HG03558 (cell line): ENCODE results near the gene IL37.

Experiments
- ATAC-seq: cut with Tn5 transposase; IDR thresholded peaks from one replicate; pipeline ENCODE4 v1.9.1; 2021; ENCODE audit warnings: moderate number of reproducible peaks; ENCODE audit not compliant: unreplicated experiment; ENCODE audit errors: extremely low read depth

The IL37 gene, protein sequence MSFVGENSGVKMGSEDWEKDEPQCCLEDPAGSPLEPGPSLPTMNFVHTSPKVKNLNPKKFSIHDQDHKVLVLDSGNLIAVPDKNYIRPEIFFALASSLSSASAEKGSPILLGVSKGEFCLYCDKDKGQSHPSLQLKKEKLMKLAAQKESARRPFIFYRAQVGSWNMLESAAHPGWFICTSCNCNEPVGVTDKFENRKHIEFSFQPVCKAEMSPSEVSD

DNA sequence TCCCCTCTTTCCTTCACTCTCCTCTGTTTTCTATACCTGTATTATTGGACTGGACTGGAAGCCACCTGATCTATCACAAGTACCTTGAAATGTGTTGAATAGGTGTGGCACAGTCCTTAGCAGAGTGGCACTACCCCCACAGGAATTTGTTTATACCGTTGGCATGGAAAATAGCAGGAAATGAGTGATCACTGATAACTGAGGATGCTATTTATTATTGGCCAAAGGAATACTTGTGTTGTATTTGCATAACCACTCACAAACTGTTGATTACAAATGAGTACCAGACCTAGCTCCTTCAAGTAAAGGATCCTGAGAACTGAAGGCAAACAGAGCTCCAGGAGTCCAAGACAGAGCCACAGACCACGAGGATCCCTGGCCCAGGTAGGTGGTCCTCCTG is at the start of gene IL37:
Gene IL37 (plus strand): TSS at position 301 of the 400 bp plus-strand sequence. CDS start 1,848 bp downstream, outside the sequence.
- ATAC-seq, result no peak

DNA sequence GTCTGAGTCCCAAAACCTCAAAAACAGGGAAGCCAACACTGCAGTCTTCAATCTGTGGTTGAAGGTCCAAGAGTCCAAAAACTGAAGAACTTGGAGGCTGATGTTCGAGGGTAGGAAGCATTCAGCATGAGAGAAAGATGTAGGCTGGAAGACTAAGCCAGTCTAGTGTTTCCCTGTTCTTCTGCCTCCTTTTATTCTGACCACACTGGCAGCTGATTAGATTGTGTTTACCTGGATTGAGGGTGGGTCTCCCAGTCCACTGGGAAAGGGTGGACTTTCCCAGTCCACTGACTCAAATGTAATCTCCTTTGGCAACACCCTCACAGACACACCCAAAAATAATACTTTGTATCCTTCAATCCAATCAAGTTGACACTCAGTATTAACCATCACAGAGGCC is 46.9 kb upstream of the IL37 start:
- ATAC-seq, result no peak

DNA sequence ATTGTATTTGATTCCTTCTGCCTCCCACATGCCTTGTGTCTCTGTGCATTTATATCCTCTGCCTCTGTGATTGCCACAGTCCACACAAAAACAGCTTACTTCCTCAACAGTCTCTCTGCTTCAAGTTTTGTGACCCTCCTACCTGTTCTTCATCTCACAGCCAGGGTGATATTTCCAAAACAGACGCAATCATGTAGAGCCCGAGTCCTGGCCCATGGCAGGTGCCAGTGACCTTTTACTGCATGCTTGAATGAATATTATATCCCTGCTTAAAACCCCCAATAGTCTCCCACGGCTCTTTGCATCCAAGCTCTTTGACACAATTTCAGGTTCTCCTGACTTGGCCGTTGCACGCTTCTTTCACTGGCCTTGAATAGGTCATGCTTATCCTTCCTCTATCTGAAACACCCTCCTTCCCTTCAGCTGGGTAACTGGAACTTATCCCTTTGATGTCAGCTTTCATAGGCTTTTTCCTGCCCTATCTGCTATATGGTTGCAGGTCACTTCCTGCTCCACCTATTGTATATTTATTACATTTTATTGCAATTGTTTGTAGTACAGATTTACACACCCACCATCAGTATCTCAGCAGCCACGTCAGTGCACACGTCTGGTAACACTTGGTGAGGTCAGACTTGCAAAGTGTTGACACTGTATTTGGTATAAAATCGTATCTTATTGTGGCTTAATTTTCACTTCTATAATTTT is 44.7 kb upstream of the IL37 start:
- no peak for ATAC-seq

DNA sequence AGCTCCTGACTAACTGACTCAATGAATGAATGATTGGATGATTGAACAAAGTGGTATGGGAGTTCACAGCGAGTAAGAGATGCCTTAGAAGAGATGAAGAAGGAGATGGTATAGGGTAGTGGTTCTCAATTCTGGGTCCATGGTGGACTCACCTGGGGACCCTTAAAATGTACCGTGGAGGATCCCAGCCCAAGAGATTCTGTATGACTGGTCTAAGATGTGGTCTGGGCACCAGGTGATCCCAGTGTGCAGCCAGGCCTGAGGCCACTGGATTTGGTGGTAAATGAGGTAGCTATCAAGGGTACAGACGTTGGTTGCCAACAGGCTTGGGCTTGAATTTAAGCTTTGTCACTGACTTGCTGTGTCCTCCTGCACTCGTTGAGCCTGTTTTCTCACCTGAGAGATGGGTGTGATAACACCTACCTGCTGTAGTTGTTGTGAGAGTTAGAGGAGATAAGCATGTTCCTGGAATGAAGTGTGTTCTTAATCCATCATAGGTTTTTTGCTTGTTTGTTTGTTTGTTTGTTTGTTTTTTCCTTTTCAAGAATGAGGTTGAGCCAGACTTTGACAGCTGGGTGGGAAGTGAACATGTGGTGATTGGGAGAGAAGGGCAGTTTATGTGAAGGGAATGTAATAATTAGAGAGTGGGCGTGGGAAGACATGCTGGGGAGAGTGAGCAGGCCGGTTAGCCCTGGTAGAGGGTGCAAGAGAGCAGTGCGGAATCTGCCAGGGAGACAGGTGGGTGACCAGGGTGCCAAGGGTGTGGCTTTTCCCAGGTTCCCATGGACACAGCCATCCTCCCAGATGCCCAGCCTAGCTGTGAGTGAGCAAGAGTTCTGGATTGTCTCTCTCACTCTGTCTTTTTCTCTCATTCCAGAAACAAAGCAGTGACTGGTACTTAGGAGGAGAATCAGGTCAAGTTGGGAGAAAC is 43.0 kb upstream of the IL37 start:
- no peak for ATAC-seq

DNA sequence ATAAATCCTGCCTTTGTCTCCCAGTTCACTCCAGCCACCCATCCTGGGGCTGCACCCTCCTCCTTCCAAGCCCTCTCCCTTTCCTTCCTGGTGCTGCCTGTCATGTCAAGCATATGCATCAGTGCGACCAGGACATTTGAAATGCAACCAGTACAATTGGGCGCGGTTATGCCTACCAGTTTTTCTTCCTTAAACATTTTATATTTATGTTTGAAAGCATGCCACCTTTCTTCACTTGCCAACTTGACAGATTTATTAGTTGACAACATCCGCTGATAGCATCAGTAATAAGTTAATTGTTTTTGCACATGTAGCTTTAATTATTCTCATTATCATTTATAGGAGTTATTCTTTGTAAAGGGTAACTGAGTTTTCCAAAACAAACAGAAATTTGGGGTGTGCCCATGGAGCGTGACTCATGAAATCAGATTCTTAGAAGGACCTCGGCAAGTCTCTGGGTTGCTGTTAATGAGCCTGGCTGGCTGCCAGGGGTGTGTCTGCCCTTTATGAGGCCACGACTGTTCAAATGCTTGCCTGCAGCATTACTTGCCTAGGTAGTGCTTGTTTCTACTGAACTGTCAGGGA is 41.6 kb upstream of the IL37 start:
- no peak for ATAC-seq

DNA sequence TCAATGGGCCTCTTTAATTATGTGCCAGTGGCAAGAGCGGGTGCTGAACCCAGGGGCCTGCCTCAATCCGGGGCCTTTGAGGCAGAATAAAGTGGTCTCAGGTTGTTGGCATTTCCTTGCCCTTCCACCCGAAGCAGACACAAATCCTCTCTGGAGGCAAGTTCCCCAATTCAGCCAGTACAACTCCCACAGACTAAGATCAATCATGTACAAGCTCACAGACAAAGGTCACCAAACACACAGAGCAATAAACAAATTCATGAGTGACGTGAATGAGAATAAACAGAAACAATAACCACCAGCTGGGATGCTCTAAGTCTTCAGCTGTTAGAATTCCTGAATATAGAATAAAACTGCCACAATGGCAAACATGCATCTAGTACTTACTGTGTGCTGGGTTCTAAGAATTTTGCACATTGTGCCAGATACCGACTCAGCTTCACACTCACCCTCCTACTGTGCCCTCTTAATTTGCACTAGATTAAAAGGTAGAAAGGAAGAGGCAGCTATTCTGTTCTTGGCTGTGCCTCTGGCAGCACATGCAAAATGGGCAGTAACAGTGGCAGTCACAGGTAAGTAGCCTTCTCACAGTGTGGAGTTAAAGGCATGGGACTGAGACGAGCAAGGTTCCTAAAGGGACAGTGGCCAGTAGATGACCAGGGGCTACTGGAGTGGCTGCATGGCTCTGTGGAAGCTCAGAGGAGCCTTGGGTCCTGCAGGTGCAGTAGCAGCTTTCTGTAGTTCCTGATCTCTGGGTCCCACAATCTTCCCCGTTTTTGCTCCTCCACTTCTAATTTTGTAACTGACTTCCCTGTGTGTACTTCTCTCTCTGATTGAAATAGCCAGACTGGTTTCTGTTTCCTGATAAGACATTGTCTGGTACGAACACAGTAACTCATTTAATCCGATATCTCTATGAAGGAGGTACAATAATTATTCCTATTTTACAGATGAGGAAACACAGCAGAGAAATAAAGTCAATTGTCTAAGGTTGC is 39.8 kb upstream of the IL37 start:
- no peak for ATAC-seq

DNA sequence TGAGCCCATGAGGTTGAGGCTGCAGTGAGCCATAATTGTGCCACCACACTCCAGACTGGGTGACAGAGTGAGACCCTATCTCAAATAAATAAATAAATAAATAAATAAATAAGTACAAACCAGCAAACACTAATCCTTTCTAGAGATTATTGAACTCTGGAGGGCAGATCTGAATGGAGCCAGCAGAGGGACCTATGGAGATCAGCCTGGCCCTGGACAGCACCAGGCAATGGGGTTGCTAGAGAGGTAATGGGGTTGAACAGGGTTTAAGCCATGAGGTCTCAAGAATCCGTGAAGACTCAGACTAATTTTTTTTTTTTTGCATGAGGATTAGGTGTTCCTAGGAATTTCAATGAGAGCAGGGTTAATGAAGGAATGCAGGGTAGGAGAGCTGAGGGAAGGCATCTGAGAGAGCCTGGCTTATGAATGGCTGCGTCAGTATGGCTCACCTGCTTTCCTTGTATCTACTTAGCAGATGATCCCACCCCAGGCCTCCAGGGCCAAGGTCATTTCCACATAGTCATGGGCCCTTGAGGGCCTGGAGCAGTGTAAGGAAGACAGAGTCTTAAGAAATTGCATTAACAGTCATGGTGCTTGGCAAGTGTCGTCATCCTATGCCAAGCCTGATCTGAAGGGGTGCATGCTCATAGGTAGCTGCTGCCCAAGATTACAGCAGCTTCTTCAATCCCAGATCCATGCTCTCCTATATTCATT is 34.6 kb upstream of the IL37 start:
- no peak for ATAC-seq

DNA sequence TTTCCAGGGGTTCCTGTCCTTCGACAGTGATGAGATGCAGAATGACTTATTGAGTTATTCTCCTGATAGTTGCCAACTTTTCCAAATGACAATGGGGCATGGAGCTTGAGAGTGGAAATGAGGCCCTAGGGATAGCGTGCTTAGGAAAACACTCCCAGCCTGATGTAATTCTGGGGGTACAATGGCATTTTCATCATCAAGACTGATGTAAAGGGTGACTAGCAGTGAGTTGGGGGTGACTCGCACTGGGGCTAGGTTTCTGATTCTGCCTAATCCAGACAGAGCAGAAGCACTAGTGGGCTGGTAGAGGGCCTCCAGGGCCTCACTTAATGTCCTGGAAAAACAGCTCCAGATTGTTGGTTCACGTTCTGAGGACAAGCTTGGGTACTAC is 34.0 kb upstream of the IL37 start:
- ATAC-seq, result no peak

DNA sequence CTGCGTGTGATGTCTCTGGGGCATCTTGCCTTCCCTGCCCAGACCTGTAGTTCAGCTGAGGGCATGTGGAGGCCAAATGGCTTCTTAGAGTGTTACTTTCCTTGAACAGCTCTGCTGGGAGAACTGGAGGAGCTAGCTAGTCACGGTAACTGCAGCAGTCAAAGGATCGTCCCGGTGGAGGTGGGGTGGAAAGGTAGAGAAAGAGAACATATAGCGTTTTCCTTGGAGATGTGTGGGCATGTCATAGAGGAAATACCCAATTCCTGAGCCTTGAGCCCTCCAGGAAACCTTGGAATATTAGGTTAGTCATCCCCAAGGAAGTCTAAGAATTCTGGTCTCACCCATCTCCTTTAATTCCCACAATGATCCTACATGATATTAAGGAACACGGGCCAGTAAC is 33.5 kb upstream of the IL37 start:
- ATAC-seq, result no peak

DNA sequence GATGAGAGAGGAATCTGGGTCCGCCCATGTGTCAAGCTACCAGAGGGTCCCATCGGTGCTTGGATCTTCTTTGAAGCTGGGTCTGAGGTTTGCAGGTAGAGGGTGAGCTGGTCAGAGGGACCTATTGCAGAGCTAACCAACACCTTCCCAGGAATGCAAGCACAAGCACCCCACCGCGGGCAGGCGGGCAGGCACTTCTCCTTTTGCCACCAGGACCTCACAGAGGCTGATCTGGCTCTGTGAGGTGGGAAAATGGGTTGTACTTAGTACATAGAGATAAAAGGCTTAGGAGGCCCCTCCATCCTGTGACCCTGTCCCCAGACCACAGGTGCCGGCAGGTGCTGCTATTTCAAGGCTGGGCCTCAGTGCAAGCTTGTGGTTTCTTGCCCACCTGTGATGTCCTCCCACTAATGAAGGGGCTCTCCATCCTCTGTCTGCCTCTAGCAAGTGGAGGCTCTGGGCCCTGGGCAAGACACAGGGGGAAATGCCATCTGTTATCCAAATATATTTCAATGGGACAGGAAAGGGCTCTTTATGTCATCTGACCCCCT is 31.4 kb upstream of the IL37 start:
- ATAC-seq, result no peak

DNA sequence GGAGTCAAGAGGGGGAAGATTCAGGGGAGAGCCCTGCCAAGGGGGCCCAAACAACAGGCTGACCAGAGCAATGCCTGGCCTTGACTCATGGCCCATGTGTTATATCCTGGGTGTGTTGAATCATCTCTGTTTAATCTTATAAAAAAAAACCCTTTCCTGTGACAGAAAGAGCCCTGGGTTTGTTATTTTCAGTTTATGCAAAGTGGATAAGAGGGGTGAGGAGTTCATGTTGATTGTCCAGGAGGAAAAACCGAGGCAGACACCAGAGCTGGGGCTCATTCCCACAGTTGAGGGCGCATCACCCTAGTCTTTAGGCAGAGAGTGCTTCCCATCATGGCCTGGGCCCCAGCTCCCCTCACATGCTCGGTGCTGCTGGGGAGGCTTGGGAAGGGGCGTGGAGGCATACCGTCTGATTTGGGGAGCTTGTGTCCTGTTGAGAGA is 30.9 kb upstream of the IL37 start:
- ATAC-seq, result no peak

DNA sequence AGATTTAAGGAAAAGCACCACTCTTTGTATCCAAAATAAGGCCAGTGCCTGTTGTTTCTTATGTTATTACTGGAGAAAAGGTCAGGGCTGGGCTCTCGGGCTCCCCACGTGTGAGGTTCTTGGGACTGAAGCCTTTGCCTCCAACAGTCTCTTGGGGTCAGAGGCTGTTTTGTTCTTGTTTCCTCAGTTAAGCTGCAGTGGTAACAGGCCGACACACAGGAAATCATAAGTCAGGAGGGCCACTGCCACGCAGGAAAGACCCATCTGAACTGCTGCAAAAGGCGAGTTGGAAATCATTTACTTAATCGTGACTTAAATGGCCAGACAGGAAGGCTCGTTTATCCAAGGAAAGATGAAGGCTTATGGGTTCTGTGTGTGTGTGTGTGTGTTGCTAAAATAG is 30.3 kb upstream of the IL37 start:
- ATAC-seq, result no peak

DNA sequence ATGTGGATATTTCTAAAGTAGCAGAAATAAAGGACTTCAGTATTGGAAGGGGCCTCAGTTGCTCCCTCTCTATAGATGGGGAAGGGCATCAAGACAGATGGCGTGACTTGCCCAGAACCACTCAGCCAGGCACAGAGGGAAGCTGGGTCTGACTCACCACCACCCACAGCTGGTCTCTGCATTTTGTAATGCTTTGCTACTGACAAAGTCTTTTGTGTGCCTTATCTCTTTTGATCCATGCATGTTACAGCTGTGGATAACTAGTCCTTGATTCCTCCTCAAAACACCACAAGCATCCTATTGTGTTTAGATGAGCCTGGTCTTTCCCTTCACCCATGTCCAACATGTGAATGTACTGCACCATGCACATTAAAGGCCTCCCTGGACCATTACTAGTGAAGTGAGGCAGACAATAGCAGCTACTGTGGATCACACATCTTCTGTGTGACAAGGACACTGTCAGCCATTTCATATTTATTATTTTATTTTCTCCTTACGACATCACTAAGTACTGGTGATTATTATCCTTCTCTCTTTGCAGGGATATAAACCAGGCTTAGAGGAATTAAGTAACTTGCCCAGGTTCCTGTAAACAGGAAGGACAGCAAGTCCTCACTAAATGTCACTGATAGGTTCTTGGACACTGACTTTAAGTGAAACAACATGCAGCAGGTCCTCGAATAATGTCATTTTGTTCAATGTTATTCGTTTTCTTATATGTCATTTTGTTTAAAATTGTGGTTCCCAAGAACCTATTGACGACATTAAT is 29.6 kb upstream of the IL37 start:
- ATAC-seq, result no peak

DNA sequence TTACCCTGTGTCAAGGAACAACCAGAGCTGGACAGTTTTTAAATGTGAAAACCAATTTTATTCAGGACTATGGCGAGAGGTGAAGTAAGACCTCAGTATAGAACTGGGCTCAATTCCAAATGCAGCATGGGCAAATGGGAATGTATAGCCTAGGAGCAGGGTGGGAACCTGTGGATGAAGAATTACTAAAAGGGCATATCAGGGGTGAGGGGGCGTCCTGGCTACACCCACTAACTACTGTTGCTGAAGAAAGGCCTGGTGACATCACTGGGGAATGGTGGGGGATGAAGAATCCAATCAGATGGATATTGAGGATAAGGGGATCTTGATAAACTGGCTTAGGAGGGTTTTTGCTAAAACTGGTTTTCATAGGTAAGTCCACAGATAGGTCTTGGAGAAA is 27.3 kb upstream of the IL37 start:
- no peak for ATAC-seq

DNA sequence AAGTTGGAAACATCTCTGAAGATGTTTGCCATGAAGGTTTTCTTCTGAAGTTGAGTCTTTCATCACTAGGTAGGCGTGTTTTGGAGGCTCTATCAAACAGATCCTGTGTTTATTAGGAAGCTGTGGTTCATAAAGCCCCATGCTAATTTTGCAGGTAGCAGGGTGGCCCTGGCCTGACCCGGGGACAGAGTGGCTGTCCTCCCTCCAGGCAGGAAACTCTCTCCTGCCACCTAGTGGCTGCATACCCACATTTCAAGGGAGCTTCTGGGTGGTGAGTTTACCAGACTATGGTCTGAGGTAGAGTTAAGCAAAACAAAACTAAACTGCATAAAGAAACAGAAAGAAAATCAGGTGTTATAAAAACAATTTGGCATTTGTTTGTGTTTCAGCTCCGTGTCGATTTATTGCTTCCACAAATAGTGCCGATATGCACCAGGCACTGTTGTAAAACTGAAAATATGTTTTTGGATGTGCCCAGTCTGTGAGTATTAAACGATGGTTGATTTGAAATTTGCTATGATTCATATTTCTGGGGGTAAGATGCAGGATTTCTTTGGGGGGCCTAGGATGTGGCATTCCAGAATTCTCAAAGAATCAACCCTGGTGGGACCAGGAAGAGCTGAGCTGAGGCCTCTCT is 26.0 kb upstream of the IL37 start:
- peak; percentile 38 for ATAC-seq

DNA sequence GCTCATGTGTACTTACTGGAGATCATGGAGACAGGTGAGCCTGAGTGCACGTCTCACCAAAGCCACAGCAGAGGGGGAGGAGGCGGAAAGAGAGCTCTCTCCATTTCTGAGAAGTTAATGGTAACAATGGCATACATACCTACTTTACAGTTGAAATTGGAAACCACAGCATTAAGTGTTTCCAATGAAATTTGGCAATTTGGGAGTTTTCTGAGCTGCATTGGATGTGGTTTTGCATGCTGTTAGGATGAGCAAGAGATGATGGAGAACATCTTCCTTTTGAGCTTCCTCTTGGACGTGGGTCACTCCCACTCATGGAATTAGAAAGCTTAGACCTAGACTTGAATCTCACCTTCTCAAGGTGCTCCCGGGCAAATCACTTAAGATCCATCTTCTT is 25.5 kb upstream of the IL37 start:
- ATAC-seq, result no peak

DNA sequence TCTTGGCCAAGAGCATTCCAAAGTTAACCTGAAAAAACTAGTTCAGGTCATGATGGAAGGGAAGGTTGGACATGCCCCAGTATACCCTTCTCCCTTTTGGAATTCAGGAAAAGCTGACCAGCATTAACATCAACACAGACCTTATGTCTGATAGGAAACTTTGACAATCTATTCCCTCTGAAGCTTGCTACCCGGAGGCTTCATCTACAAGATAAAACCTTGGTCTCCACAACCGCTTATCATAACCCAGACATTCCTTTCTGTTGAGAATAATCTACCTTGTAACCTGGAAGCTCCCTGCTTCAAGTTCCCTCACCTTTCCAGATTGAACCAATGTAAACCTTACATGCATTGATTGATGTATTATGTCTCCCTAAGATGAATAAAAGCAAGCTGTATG is 24.7 kb upstream of the IL37 start:
- no peak for ATAC-seq
